Ureter (tissue), 1 donor: ENCODE results near the gene GNB1L. TPM values are rescaled to one million over a fixed set of nuclear protein-coding genes. Genes with fewer than 3 reads are reported as not detected.

Source experiments
- DNase-seq: peaks from one replicate; pipeline ENCODE4 v3.0.0-alpha.2; 2020; ENCODE audit warnings: low spot score
- total RNA-seq: library from RNA; stranded (reverse); gene quantifications from one replicate; pipeline ENCODE4 v1.2.4, GENCODE V29; 2023
- donor health status: DM: yes; HTN: yes; CAD: no.

Gene GNB1L
- total RNA-seq, 1 donor from 2014 or later = 6.0 TPM

DNA sequence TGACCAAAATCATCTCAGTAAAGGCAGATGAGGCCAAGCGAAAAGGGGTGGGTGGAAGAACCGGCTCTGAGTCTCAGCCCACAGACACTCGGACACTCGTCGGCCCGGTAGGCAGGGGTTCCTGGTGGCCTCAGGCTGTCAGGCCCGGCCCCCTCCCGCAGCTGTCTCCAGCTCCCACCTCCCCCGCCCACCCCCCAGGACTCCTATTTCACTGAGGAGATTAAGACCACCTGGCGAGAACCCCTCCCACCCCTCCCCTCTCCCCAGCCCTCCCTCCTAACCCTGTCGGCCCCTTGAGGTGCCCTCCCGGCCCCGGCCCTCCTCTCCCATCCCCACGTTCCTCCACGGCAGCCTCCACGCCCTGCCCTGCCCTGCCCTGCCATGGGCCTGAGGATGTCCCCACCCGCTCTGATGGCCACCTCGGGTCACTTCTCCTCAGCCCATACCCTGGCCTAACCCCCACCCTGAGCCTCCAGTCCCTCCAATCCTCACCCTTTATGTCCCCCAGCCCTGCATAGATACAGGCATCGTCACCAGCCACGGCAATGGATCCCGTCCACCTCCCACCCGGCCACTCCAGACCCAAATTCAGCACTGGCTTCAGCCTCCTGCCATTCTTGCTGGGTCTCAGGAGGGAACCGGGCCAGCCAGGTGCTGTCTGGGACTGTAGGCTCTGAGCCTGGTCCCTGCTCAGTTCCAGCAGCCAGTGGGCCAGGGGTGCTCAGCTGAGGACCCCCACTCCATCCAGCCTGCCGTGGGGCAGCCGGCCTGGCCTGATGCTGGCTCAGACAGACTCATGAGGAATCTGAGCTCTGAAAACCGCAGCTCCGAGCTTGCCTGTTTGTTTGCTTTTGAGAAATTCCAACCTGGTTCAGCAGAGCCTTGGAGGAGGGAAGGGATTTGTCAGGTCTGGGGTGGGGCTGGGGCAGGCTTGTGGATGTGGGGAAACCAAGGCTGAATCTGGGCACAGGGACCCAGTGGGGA is 103.9 kb downstream of the GNB1L start:
- no peak for DNase-seq

- no peak for DNase-seq
Measured at GRCh38 chr22:19749876-19750275, 104.8 kb downstream of the GNB1L start.

DNA sequence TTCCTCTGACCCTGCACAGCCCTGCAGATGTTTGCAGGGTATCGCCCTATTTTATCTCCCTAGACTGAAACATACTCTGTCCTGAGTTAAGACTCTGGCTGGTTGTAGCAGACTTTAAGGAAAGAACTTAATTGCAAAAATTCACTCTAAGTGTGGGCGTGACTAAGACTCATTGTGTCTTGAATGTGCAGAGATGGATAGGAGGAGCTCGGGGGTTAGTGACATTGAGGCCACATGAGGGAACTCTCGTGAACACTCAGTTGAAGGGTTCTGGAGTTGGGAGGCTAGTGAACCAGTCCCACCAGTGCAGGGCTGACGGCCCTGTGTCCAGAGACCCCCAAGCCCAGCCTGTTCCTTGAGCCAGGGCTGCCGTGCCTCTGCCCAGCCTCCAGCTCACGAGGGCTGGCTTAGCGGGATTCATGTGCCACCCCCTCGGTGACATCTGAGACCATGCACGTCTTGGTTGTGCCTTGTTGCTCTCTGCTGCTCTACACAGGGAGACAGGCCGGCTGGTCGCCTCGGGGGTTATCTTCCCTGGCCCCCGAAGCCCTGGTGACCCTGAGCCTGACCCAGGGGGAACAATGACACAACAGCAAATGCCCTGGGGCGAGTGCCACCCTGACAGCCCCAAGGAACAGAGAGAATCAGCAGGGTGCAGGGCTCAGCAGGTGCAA is 105.5 kb downstream of the GNB1L start:
- DNase-seq = no peak

- no peak for DNase-seq
Measured at GRCh38 chr22:19748139-19748538, 106.5 kb downstream of the GNB1L start.

- DNase-seq = no peak
Measured at GRCh38 chr22:19747551-19747950, 107.1 kb downstream of the GNB1L start.

DNA sequence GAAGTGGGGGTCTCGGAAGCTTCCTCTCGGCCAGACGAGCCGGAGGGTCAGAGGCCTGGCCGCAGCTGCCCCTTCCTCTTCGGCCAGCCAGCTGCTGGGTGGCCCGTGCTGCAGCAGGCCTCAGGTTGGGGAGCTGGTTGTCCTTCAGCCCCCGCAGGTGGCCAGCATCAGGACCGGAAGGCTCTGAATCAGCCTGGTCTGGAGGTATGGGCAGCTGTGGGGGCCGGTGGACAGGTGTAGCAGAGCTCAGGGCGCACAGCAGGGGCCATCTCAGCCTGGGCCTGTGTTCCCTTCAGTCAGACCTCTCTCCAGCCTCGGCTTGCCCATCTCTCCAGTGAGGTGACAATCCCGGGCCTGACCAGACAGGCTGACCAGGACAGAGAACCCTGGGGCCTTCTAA is 107.9 kb downstream of the GNB1L start:
- no peak for DNase-seq

DNA sequence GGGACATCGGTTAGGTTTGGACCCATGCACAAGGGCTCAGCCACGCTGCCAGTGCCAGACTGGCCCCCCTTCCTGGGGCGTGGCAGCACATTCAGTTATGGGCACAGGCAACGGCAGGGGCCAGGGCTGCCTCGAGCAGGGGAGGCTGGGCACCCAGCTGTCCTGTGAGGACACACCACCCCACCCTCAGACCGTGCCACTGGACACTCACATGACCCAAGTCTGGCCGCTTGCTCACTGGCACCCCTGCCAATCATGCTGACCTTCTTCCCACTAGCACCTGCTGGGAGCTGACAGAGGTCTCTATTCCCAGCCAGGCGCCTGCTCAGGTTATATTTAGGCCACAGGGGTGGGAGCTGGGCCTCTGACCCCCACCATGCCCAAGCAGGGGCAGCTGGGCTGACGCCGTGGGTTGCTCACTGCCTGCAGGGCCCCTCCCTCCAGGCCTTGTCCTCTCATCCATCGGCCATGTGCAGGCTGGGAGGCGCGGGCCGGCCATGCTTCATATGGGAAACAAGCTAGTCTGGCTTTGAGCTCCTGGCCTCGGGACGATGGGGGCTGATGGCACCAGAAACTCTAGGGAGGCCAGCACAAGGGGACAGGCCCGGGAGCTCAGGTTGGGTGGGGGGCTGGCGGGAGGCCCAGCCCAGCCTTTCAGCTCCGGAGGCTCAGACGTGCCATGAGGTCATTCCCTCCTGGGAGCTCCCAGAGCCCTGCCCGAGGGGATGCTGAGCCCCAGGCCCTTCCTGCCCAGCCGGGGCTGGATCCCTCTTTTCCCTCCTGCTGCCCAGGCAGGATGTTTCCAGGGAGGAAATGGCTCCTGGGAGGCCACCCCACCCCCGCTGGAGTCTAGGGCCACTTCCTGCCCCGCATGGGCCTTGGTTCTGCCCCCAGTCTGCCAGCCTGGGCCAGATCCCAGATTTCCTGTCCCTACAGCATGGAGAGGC is 109.2 kb downstream of the GNB1L start:
- DNase-seq = no peak

- no peak for DNase-seq
Measured at GRCh38 chr22:19744350-19745006, 110.2 kb downstream of the GNB1L start.

DNA sequence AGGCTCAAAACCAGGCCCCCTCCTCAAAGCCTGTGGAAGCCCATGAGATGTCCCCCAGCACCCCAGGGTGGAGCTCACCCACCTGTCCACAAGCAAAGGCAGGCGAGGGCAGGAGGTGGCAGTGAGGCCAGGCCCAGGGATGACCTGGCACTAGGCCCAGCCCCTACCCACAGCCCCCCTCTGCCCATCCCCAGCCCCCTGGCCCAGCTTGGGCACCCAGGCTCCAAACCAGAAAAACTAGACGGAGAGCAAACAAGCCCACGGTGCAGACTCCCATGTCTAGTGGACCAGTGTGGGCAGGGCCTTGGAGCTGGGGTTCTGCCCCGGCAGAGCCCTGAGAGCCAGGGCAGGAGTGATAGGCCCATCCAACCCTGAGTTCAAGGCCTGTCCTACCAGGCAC is 111.0 kb downstream of the GNB1L start:
- DNase-seq = no peak

GRCh38 chr22:19743081-19743480 is 111.6 kb downstream of the GNB1L start:
- DNase-seq = no peak

GRCh38 chr22:19742160-19743066 is 112.3 kb downstream of the GNB1L start:
- DNase-seq = no peak

GRCh38 chr22:19741053-19741452 is 113.6 kb downstream of the GNB1L start:
- no peak for DNase-seq

DNA sequence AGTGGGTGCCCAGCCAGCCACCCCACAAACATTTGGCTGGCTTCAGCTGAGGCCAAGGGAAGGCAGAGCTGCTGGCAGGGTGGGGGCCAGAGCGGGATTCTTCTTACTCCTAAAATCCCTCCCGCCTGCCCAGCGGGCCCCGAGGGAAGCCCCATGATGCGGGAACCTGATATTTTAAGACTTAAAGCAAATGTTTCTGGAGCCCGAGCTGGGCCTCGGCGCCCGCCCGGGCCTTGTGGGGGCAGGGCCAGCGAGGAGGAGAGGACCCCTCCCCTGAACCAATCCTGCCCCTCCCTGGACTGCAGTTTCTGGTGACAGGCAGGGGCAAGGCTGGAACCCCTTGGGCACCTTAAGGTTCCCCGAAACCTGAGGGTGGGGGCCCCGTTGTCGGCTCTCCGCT is 114.1 kb downstream of the GNB1L start:
- DNase-seq = no peak

- DNase-seq = no peak
Measured at GRCh38 chr22:19739911-19740449, 114.7 kb downstream of the GNB1L start.

- no peak for DNase-seq
Measured at GRCh38 chr22:19739448-19739895, 115.2 kb downstream of the GNB1L start.

DNA sequence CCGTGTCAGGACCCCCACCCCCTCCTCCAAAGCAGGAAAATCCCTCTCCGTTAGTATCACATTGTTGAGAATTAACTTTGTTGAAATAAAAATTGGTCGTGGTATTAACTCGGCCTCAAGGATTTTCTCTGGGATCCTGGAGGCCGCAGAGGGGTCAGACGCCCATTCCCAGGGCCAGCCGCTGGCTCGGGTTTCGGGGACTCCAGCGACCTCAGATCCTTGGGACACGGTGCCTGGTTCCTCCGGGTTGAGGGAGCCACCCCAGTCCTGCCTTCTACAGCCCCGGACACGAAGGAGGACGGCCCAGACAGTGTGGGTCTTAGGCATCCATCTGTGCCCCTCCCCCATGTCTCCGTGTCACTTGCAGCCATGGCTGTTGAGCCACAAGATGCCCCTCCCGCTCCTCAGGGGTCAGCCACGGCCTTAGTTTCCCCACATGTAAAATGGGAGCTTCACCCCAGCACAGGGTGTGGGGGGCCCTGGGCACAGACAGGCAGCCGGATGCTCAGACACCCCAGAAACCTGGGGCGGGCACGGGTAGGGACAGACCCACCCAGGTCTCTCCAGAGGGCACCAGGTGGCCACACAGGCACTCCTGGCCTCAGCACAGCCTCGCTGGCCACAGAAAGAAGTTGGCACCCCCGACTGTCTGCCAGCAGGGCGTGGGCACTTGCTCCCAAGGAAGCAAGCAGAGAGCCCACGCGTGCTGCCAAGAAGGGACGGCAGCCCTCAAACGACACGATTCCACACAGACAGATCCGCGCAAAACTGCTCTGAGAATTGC is 115.8 kb downstream of the GNB1L start:
- no peak for DNase-seq

DNA sequence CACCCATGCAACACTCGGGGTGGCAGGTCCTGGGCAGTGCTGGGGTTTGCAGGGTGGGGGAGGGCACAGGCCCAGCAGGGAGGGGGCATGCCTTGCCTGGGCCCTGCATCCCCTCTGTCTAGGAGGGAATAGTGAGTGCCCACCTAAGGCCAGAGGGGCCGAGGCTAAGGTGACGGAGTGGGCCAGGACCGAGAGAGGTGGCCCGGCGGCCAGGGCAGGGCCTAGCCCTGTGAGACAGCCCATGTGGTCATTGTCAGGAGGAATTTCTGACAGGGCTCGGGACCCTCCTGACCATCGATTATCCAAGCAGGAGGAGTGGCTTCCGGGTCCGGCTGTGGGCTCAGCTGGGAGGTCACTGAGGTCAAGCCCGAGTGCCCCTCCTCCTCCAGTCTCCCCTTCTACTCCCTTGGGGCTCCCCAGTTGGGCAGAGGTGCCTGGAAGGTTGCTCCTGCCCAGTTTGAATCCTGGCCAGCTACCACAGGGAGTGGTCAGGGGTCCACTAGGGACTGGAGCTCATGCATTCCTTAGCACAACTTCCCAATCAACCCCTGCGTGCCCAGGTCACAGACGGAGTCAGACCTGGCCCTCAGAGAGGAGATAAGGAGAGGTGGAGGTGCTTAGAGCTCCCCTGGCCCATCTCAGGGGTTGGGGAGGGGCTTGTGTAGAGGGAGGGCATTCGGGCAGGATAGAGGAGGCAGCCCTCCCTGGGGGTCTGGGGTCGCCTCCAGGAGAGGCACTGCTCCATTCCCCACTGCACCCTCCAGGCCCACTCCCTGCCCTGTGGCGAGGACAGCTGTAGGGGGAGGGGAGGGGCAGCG is 116.6 kb downstream of the GNB1L start:
- DNase-seq = no peak
